ENCODE results near the gene BABAM2. TPM values are rescaled to one million over a fixed set of nuclear protein-coding genes. Genes with fewer than 3 reads are reported as not detected.

The BABAM2 gene
- total and polyA plus RNA-seq, 10 of the 15 experiments (the other 5 are each of a cell fraction or from before 2014, with no cell fraction given): 30.7 to 59.9 (median 44.5) TPM

- no peak for TF ChIP-seq JUNB (IDR thresholded peaks at IDR 0.05)
- no peak for TF ChIP-seq REST (IDR thresholded peaks at IDR 0.05; ENCODE audit: low read depth, low read length)
- no peak for TF ChIP-seq POLR2AphosphoS5 (IDR thresholded peaks at IDR 0.05; ENCODE audit: low read length)
These were observed 459.1 kb downstream of the BABAM2 start (continued) for GRCh38 chr2:28349546-28350165.

DNA sequence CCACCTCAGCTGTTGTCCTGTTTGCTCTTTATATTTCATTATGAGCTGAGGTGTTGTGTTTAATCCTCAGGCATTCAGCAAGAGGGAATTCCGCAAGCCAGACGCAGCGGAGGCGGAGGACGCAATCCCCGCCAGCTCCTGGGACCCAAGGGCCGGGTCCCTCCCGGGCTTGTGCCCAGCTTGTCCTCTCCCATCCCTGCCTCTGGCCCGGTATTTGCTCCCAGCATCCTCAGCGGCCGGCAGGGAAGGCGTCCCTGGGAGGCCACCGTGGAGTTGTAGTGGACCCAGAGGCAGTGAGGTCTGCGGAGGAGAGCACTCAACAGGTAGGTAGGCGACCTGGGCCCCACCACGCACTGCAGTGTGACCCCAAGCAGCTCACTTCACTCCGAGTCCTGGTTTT, 459.7 kb downstream of the BABAM2 start:
- CTCF ChIA-PET: no interaction called here
- H3K27ac ChIP-seq (ENCODE audit: control insufficient read depth, insufficient read depth): no peak overlapping the region
- H4K20me1 ChIP-seq (ENCODE audit: control insufficient read depth, insufficient read depth): no peaks in the 10 kb centered on the region
- FAIRE-seq (no peak), ATAC-seq (no peak), DNase-seq (ENCODE audit: low read depth, low spot score) (no peak)
- no peak overlapping the region for H3K9ac ChIP-seq (ENCODE audit: control insufficient read depth, insufficient read depth, low read length)
- BruUV-seq (replicated peaks): no TSS peak
- POLR2A ChIA-PET: interaction anchor here (0.6 to 1.1 kb wide), 2 partner anchors 9 to 1551 kb away, joined by 3 read pairs; no protein-coding TSS in a partner anchor
- H3K4me3 ChIP-seq: no peak overlapping the region
- no peaks in the 10 kb centered on the region for H3K9me3 ChIP-seq (replicated peaks; ENCODE audit: control insufficient read depth, insufficient read depth, low read length)
- RAD21 ChIA-PET (ENCODE audit: unreplicated experiment): no interaction called here
- no peak overlapping the region for H3K4me2 ChIP-seq (ENCODE audit: control insufficient read depth, insufficient read depth)
- in situ Hi-C loops (cut with MboI): no loop called here
- 68% methylated on average over 17 of the region's 17 CpGs for WGBS (ENCODE audit: insufficient coverage, insufficient replicate concordance, low lambda C conversion rate, missing lambda C conversion rate)
- H3K79me2 ChIP-seq (ENCODE audit: control insufficient read depth, insufficient read depth, low read length): no peaks in the 10 kb centered on the region
- H3K27me3 ChIP-seq (replicated peaks in 1 of 2; ENCODE audit: control insufficient read depth in 2 of 2, insufficient read depth in 2 of 2, low read length in 1 of 2): no peaks in the 10 kb centered on the region
- intact Hi-C loops (cut with micrococcal nuclease; ENCODE audit: unreplicated experiment): no loop called here
- H2AFZ ChIP-seq (ENCODE audit: control insufficient read depth, low read depth, low read length): no peak overlapping the region
- SMC1A ChIA-PET (ENCODE audit: uncharacterized antibody, unreplicated experiment): no interaction called here
- H3K36me3 ChIP-seq (ENCODE audit: control insufficient read depth in 2 of 2, insufficient read depth in 2 of 2, low read length in 1 of 2): no peaks in the 10 kb centered on the region
- H3K4me1 ChIP-seq (ENCODE audit: control insufficient read depth, insufficient read depth, low read length): no peaks in the 10 kb centered on the region
- TF ChIP-seq, protein P1, sequence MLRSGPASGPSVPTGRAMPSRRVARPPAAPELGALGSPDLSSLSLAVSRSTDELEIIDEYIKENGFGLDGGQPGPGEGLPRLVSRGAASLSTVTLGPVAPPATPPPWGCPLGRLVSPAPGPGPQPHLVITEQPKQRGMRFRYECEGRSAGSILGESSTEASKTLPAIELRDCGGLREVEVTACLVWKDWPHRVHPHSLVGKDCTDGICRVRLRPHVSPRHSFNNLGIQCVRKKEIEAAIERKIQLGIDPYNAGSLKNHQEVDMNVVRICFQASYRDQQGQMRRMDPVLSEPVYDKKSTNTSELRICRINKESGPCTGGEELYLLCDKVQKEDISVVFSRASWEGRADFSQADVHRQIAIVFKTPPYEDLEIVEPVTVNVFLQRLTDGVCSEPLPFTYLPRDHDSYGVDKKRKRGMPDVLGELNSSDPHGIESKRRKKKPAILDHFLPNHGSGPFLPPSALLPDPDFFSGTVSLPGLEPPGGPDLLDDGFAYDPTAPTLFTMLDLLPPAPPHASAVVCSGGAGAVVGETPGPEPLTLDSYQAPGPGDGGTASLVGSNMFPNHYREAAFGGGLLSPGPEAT (IDR thresholded peaks at IDR 0.05; ENCODE audit: low read depth): no peak
- TF ChIP-seq IRF4 (IDR thresholded peaks at IDR 0.05; ENCODE audit: low read depth, low read length) (no peak), POLR2AphosphoS5 (IDR thresholded peaks at IDR 0.05; ENCODE audit: low read length) (no peak), ZZZ3 (IDR thresholded peaks at IDR 0.05; ENCODE audit: control insufficient read depth, insufficient read length, low read depth) (no peak), POU2F2 (IDR thresholded peaks at IDR 0.05; ENCODE audit: borderline replicate concordance, low read depth, low read length) (no peak), BMI1 (IDR thresholded peaks at IDR 0.05; ENCODE audit: borderline replicate concordance) (no peak), ZNF687 (IDR thresholded peaks at IDR 0.05) (no peak), CREM (IDR thresholded peaks at IDR 0.05; ENCODE audit: low read depth) (no peak), ZNF24 (IDR thresholded peaks at IDR 0.05) (no peak), MTA2 (IDR thresholded peaks at IDR 0.05; ENCODE audit: low read depth) (no peak), HCFC1 (IDR thresholded peaks at IDR 0.05; ENCODE audit: low read length) (no peak), RBBP5 (conservative IDR thresholded peaks at IDR 0.05) (no peak), NR2C2 (IDR thresholded peaks at IDR 0.05; ENCODE audit: borderline replicate concordance, control insufficient read depth, insufficient read length, low read depth) (no peak)
